H1 (cell line): ENCODE results near the gene LRCH1. TPM values are rescaled to one million over a fixed set of nuclear protein-coding genes. Genes with fewer than 3 reads are reported as not detected.

Source experiments
- RXRA ChIP-seq: IDR thresholded peaks from 2 replicates; pipeline ENCODE4 v1.6.1; 2011; ENCODE audit warnings: low read depth, mild to moderate bottlenecking, low read length, moderate library complexity; ENCODE audit not compliant: insufficient read depth
- polyA plus RNA-seq, 7 experiments: library from polyadenylated mRNA; depleted of rRNA in 3 of 7; stranded (reverse) in 5 of 7; unstranded in 2 of 7; fragments of >200 nt in 5 of 7; fragments of 200-250 nt in 2 of 7; gene quantifications; 1 replicate in 5 of 7; 2 replicates in 1 of 7; 4 replicates in 1 of 7; pipeline versions ENCODE4 v1.2.1 to v1.2.3, GENCODE V29; 2011 to 2013; ENCODE audit warnings: missing spikeins in 2 of 7, mixed read lengths in 2 of 7
- total RNA-seq: library from RNA; stranded (reverse); fragmentation: NEBNext Ultra II Directional; extraction: Animal tissue kit (Norgen Biotek cat#: 25700); gene quantifications from 2 replicates; pipeline ENCODE4 v1.2.1, GENCODE V29; 2021

LRCH1 gene
- total and polyA plus RNA-seq, 2 of the 8 experiments (the other 6 are each of a cell fraction or from before 2014, with no cell fraction given), result 3.0 to 10.1 TPM

GRCh38 chr13:46738055-46738454 lies 185.1 kb downstream of the LRCH1 start (continued):
- TF ChIP-seq RXRA, result no peak
